Liver (tissue), 9 donors: ENCODE measurements around the gene SAE1. TPM values are rescaled to one million over a fixed set of nuclear protein-coding genes. Genes with fewer than 3 reads are reported as not detected.

Source experiments
- DNase-seq: peaks from one replicate; pipeline ENCODE4 v3.0.0-alpha.2; 2017; ENCODE audit warnings: low spot score
- H3K27ac ChIP-seq, 2 donors: one replicate each; pipeline ENCODE4 v1.7.0; 2013; ENCODE audit warnings: inconsistent platforms in 2 of 2, low read length in 2 of 2, control low read depth in 1 of 2, low read depth in 1 of 2, mild to moderate bottlenecking in 1 of 2
- H3K27me3 ChIP-seq, 4 donors: one replicate each; pipeline versions ENCODE4 v1.6.1 to v1.7.0; 2013; ENCODE audit warnings: low read length in 3 of 4, inconsistent platforms in 1 of 4, mild to moderate bottlenecking in 1 of 4, moderate library complexity in 1 of 4; ENCODE audit not compliant: control insufficient read depth in 4 of 4, insufficient read depth in 4 of 4
- H3K36me3 ChIP-seq, 4 donors: one replicate each; pipeline versions ENCODE4 v1.6.1 to v1.7.0; 2013; ENCODE audit warnings: low read length in 3 of 4, mild to moderate bottlenecking in 3 of 4, low read depth in 1 of 4, moderate library complexity in 1 of 4; ENCODE audit not compliant: control insufficient read depth in 4 of 4, insufficient read depth in 3 of 4
- H3K4me1 ChIP-seq, 4 donors: one replicate each; pipeline versions ENCODE4 v1.6.1 to v1.7.0; 2013; ENCODE audit warnings: low read length in 3 of 4, mild to moderate bottlenecking in 3 of 4, moderate library complexity in 1 of 4; ENCODE audit not compliant: control insufficient read depth in 4 of 4, insufficient read depth in 4 of 4
- H3K4me3 ChIP-seq, 3 donors: one replicate each; pipeline versions ENCODE4 v1.6.1 to v1.7.0; 2013; ENCODE audit warnings: low read length in 3 of 3, control low read depth in 1 of 3, low read depth in 1 of 3, mild to moderate bottlenecking in 1 of 3
- H3K9ac ChIP-seq, 2 donors: one replicate each; pipeline ENCODE4 v1.7.0; 2013; ENCODE audit warnings: low read length in 2 of 2, mild to moderate bottlenecking in 2 of 2, moderate library complexity in 2 of 2, control low read depth in 1 of 2, low read depth in 1 of 2
- H3K9me3 ChIP-seq, 4 donors: one replicate each; pipeline versions ENCODE4 v1.6.1 to v1.7.0; 2013; ENCODE audit warnings: low read length in 3 of 4; ENCODE audit not compliant: control insufficient read depth in 4 of 4
- EGR1 ChIP-seq, 2 donors: IDR thresholded peaks; 2 replicates each; pipeline ENCODE4 v1.6.1; 2016 to 2018; ENCODE audit warnings: antibody characterized with exemption in 2 of 2, low read depth in 2 of 2
- FOXA1 ChIP-seq: IDR thresholded peaks from 2 replicates; pipeline ENCODE4 v1.6.1; 2016; ENCODE audit warnings: antibody characterized with exemption
- FOXA2 ChIP-seq: IDR thresholded peaks from 2 replicates; pipeline ENCODE4 v1.6.1; 2016; ENCODE audit warnings: antibody characterized with exemption
- GABPA ChIP-seq, 2 donors: IDR thresholded peaks in 1 of 2; conservative IDR thresholded peaks in 1 of 2; 2 replicates each; pipeline ENCODE4 v1.6.1; 2016; ENCODE audit warnings: antibody characterized with exemption in 2 of 2, mild to moderate bottlenecking in 1 of 2, moderate library complexity in 1 of 2
- HNF4A ChIP-seq, 2 donors: conservative IDR thresholded peaks; 2 replicates each; pipeline ENCODE4 v1.6.1; 2016; ENCODE audit warnings: antibody characterized with exemption in 2 of 2, mild to moderate bottlenecking in 2 of 2
- HNF4G ChIP-seq: IDR thresholded peaks from 2 replicates; pipeline ENCODE4 v1.6.1; 2016; ENCODE audit warnings: antibody characterized with exemption
- JUND ChIP-seq, 2 donors: IDR thresholded peaks; 2 replicates each; pipeline ENCODE4 v1.6.1; 2016; ENCODE audit warnings: antibody characterized with exemption in 2 of 2
- MAX ChIP-seq: IDR thresholded peaks from 2 replicates; pipeline ENCODE4 v1.6.1; 2016; ENCODE audit warnings: antibody characterized with exemption
- NR2F2 ChIP-seq: IDR thresholded peaks from 2 replicates; pipeline ENCODE4 v1.6.1; 2016; ENCODE audit warnings: antibody characterized with exemption
- RAD21 ChIP-seq, 2 donors: IDR thresholded peaks; 2 replicates each; pipeline ENCODE4 v1.6.1; 2016; ENCODE audit warnings: antibody characterized with exemption in 2 of 2, mild to moderate bottlenecking in 2 of 2
- RXRA ChIP-seq, 2 donors: IDR thresholded peaks; 2 replicates each; pipeline ENCODE4 v1.6.1; 2017 to 2018; ENCODE audit warnings: antibody characterized with exemption in 2 of 2, mild to moderate bottlenecking in 1 of 2
- SP1 ChIP-seq: IDR thresholded peaks from 2 replicates; pipeline ENCODE4 v1.6.1; 2018; ENCODE audit warnings: antibody characterized with exemption, mild to moderate bottlenecking
- TAF1 ChIP-seq: conservative IDR thresholded peaks from 2 replicates; pipeline ENCODE4 v1.6.1; 2016; ENCODE audit warnings: antibody characterized with exemption, mild to moderate bottlenecking
- YY1 ChIP-seq: IDR thresholded peaks from 2 replicates; pipeline ENCODE4 v1.6.1; 2016; ENCODE audit warnings: antibody characterized with exemption, mild to moderate bottlenecking
- WGBS: extraction: QIAGEN DNeasy Blood & Tissue Kit; methylation state at CpG from one replicate; pipeline ENCODE4 v1.1.7; 2013; 5-methylcytosine and 5-hydroxymethylcytosine counted together
- polyA plus RNA-seq, 2 donors: library from polyadenylated mRNA; stranded (reverse) in 1 of 2; unstranded in 1 of 2; fragments of 200-250 nt in 1 of 2; fragments of >200 nt in 1 of 2; fragmentation: Nextera tagmentation in 1 of 2; extraction: Ambion mirVana in 1 of 2; gene quantifications; one replicate each; pipeline versions ENCODE4 v1.2.1 to v1.2.3, GENCODE V29; 2013 to 2015
- total RNA-seq, 2 donors: library from RNA; depleted of rRNA; stranded (reverse); fragments of >200 nt; gene quantifications; one replicate each; pipeline ENCODE4 v1.2.3, GENCODE V29; 2014
- TF ChIP-seq, protein P1 (sequence below): IDR thresholded peaks from 2 replicates; pipeline ENCODE4 v1.6.1; 2016; ENCODE audit warnings: antibody characterized with exemption
- TF ChIP-seq, protein P2 (sequence below): IDR thresholded peaks from 2 replicates; pipeline ENCODE4 v1.6.1; 2016; ENCODE audit warnings: antibody characterized with exemption
- TF ChIP-seq, protein P3 (sequence below): IDR thresholded peaks from 2 replicates; pipeline ENCODE4 v1.6.1; 2016; ENCODE audit warnings: antibody characterized with exemption, mild to moderate bottlenecking
- TF ChIP-seq, protein P4 (sequence below): fragments of 150-350 bp; IDR thresholded peaks from 2 replicates; pipeline ENCODE4 v1.5.1; 2017; ENCODE audit warnings: improper control_type of control experiment, low read depth, low read length; ENCODE audit not compliant: missing input control
- donor health status: healthy.
- donor health status: healthy.
- donor health status: healthy.
- donor health status: healthy.
- donor health status: healthy.

Gene SAE1
- total and polyA plus RNA-seq, 4 donors, result 19.0 to 31.8 (median 27.0) TPM

- Histone ChIP-seq H3K27me3 (no peaks in the 10 kb centered on the region), H3K4me3 (no peak overlapping the region), H3K4me1 (peaks cover 4 to 7% (median 5%) of the 10 kb centered on the region in 4 donors), H3K36me3 (no peaks in the 10 kb centered on the region), H3K9me3 (no peaks in the 10 kb centered on the region), H3K27ac (no peak overlapping the region), H3K9ac (no peak overlapping the region)
- DNase-seq, result no peak
- 95% methylated on average over 7 of the region's 7 CpGs for WGBS
- TF ChIP-seq, protein P1, sequence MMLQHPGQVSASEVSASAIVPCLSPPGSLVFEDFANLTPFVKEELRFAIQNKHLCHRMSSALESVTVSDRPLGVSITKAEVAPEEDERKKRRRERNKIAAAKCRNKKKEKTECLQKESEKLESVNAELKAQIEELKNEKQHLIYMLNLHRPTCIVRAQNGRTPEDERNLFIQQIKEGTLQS, result no peak
- TF ChIP-seq FOXA1, result no peak
- TF ChIP-seq, protein P2, sequence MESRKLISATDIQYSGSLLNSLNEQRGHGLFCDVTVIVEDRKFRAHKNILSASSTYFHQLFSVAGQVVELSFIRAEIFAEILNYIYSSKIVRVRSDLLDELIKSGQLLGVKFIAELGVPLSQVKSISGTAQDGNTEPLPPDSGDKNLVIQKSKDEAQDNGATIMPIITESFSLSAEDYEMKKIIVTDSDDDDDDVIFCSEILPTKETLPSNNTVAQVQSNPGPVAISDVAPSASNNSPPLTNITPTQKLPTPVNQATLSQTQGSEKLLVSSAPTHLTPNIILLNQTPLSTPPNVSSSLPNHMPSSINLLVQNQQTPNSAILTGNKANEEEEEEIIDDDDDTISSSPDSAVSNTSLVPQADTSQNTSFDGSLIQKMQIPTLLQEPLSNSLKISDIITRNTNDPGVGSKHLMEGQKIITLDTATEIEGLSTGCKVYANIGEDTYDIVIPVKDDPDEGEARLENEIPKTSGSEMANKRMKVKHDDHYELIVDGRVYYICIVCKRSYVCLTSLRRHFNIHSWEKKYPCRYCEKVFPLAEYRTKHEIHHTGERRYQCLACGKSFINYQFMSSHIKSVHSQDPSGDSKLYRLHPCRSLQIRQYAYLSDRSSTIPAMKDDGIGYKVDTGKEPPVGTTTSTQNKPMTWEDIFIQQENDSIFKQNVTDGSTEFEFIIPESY, result no peak
- TF ChIP-seq, protein P3, sequence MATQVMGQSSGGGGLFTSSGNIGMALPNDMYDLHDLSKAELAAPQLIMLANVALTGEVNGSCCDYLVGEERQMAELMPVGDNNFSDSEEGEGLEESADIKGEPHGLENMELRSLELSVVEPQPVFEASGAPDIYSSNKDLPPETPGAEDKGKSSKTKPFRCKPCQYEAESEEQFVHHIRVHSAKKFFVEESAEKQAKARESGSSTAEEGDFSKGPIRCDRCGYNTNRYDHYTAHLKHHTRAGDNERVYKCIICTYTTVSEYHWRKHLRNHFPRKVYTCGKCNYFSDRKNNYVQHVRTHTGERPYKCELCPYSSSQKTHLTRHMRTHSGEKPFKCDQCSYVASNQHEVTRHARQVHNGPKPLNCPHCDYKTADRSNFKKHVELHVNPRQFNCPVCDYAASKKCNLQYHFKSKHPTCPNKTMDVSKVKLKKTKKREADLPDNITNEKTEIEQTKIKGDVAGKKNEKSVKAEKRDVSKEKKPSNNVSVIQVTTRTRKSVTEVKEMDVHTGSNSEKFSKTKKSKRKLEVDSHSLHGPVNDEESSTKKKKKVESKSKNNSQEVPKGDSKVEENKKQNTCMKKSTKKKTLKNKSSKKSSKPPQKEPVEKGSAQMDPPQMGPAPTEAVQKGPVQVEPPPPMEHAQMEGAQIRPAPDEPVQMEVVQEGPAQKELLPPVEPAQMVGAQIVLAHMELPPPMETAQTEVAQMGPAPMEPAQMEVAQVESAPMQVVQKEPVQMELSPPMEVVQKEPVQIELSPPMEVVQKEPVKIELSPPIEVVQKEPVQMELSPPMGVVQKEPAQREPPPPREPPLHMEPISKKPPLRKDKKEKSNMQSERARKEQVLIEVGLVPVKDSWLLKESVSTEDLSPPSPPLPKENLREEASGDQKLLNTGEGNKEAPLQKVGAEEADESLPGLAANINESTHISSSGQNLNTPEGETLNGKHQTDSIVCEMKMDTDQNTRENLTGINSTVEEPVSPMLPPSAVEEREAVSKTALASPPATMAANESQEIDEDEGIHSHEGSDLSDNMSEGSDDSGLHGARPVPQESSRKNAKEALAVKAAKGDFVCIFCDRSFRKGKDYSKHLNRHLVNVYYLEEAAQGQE, result no peak
- no peak for TF ChIP-seq TAF1
- no peak for TF ChIP-seq RAD21 (IDR thresholded peaks at IDR 0.05)
- no peak for TF ChIP-seq FOXA2
- TF ChIP-seq EGR1 (IDR thresholded peaks at IDR 0.05; ENCODE audit: low read depth in 2 of 2), result no peak
- no peak for TF ChIP-seq HNF4G
- TF ChIP-seq JUND (IDR thresholded peaks at IDR 0.05), result no peak
- no peak for TF ChIP-seq YY1
- no peak for TF ChIP-seq HNF4A (conservative IDR thresholded peaks at IDR 0.05)
- TF ChIP-seq SP1, result no peak
Observed at GRCh38 chr19:47132194-47132852, 1.7 kb downstream of the SAE1 start.

- no peak for DNase-seq
- H3K4me1 ChIP-seq, result peaks cover 4 to 7% (median 5%) of the 10 kb centered on the region in 4 donors
- no peak overlapping the region for H3K27ac ChIP-seq
- H3K9ac ChIP-seq, result no peak overlapping the region
- no peak overlapping the region for H3K4me3 ChIP-seq
- 91% methylated on average over 11 of the region's 11 CpGs for WGBS
- H3K9me3 ChIP-seq, result no peaks in the 10 kb centered on the region
- H3K36me3 ChIP-seq, result peaks cover 0 to 2% (median 0%) of the 10 kb centered on the region in 4 donors
- TF ChIP-seq, protein P4, sequence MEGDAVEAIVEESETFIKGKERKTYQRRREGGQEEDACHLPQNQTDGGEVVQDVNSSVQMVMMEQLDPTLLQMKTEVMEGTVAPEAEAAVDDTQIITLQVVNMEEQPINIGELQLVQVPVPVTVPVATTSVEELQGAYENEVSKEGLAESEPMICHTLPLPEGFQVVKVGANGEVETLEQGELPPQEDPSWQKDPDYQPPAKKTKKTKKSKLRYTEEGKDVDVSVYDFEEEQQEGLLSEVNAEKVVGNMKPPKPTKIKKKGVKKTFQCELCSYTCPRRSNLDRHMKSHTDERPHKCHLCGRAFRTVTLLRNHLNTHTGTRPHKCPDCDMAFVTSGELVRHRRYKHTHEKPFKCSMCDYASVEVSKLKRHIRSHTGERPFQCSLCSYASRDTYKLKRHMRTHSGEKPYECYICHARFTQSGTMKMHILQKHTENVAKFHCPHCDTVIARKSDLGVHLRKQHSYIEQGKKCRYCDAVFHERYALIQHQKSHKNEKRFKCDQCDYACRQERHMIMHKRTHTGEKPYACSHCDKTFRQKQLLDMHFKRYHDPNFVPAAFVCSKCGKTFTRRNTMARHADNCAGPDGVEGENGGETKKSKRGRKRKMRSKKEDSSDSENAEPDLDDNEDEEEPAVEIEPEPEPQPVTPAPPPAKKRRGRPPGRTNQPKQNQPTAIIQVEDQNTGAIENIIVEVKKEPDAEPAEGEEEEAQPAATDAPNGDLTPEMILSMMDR, result no peak
- no peak for TF ChIP-seq HNF4A (conservative IDR thresholded peaks at IDR 0.05)
- TF ChIP-seq RAD21 (IDR thresholded peaks at IDR 0.05), result no peak
- TF ChIP-seq YY1, result no peak
- TF ChIP-seq TAF1, result no peak
- no peak for TF ChIP-seq FOXA2
- TF ChIP-seq SP1, result no peak
- TF ChIP-seq, protein P3, result no peak
- no peak for TF ChIP-seq MAX
- no peak for TF ChIP-seq FOXA1
- TF ChIP-seq HNF4G, result no peak
- no peak for TF ChIP-seq NR2F2
- no peak for TF ChIP-seq GABPA (IDR thresholded peaks at IDR 0.05 in 1 of 2, conservative IDR thresholded peaks at IDR 0.05 in 1 of 2)
- no peak for TF ChIP-seq RXRA (IDR thresholded peaks at IDR 0.05)
- TF ChIP-seq EGR1 (IDR thresholded peaks at IDR 0.05; ENCODE audit: low read depth in 2 of 2), result no peak
- TF ChIP-seq, protein P1, result no peak
- TF ChIP-seq JUND (IDR thresholded peaks at IDR 0.05), result no peak
- no peaks in the 10 kb centered on the region for H3K27me3 ChIP-seq
Observed at GRCh38 chr19:47133021-47133471, 2.4 kb downstream of the SAE1 start.
